HEK293 (cell line): ENCODE results near the gene NCOA7.

Source experiments
- KLF9 ChIP-seq: fragments of 450-650 bp; formaldehyde crosslinking; IDR thresholded peaks from 2 replicates; pipeline ENCODE4 v1.5.1; 2016; ENCODE audit warnings: missing biosample characterization, missing genetic modification characterization, low read depth
- ZBTB21 ChIP-seq: fragments of 450-650 bp; formaldehyde crosslinking; IDR thresholded peaks from 2 replicates; pipeline ENCODE4 v1.5.1; 2017; ENCODE audit warnings: missing biosample characterization, missing genetic modification characterization
- ZNF112 ChIP-seq: fragments of 450-650 bp; formaldehyde crosslinking; IDR thresholded peaks from 2 replicates; pipeline ENCODE4 v1.5.0; 2017; ENCODE audit warnings: missing biosample characterization, missing genetic modification characterization
- ZNF140 ChIP-seq: fragments of 450-650 bp; formaldehyde crosslinking; IDR thresholded peaks from 2 replicates; pipeline ENCODE4 v1.5.1; 2016; ENCODE audit warnings: missing biosample characterization, missing genetic modification characterization
- ZNF16 ChIP-seq: fragments of 450-650 bp; formaldehyde crosslinking; IDR thresholded peaks from 2 replicates; pipeline ENCODE4 v1.5.1; 2016; ENCODE audit warnings: low read depth, missing biosample characterization, missing genetic modification characterization
- ZNF18 ChIP-seq: fragments of 450-650 bp; formaldehyde crosslinking; IDR thresholded peaks from 2 replicates; pipeline ENCODE4 v1.5.1; 2016; ENCODE audit warnings: missing biosample characterization, missing genetic modification characterization
- ZNF223 ChIP-seq: fragments of 450-650 bp; formaldehyde crosslinking; IDR thresholded peaks from 2 replicates; pipeline ENCODE4 v1.5.1; 2016; ENCODE audit warnings: missing biosample characterization, missing genetic modification characterization
- ZNF311 ChIP-seq: fragments of 450-650 bp; formaldehyde crosslinking; IDR thresholded peaks from 2 replicates; pipeline ENCODE4 v1.5.1; 2017; ENCODE audit warnings: missing biosample characterization, missing genetic modification characterization, borderline replicate concordance
- ZNF404 ChIP-seq: fragments of 450-650 bp; formaldehyde crosslinking; IDR thresholded peaks from 2 replicates; pipeline ENCODE4 v1.5.1; 2017; ENCODE audit warnings: missing biosample characterization, missing genetic modification characterization
- ZNF530 ChIP-seq: fragments of 450-650 bp; formaldehyde crosslinking; IDR thresholded peaks from 2 replicates; pipeline ENCODE4 v1.5.1; 2016; ENCODE audit warnings: low read depth, missing biosample characterization, missing genetic modification characterization
- ZNF645 ChIP-seq: fragments of 450-650 bp; formaldehyde crosslinking; IDR thresholded peaks from 2 replicates; pipeline ENCODE4; 2016; ENCODE audit warnings: missing biosample characterization, missing genetic modification characterization
- ZNF701 ChIP-seq: fragments of 450-650 bp; formaldehyde crosslinking; IDR thresholded peaks from 2 replicates; pipeline ENCODE4 v1.5.1; 2016; ENCODE audit warnings: missing biosample characterization, missing genetic modification characterization
- ZNF768 ChIP-seq: fragments of 450-650 bp; formaldehyde crosslinking; IDR thresholded peaks from 2 replicates; pipeline ENCODE4 v1.5.1; 2018; ENCODE audit warnings: missing biosample characterization, mild to moderate bottlenecking, missing genetic modification characterization
- TF ChIP-seq, protein P1 (sequence below): fragments of 450-650 bp; formaldehyde crosslinking; IDR thresholded peaks from 2 replicates; pipeline ENCODE4 v1.5.1; 2016; ENCODE audit warnings: missing biosample characterization, missing genetic modification characterization

DNA sequence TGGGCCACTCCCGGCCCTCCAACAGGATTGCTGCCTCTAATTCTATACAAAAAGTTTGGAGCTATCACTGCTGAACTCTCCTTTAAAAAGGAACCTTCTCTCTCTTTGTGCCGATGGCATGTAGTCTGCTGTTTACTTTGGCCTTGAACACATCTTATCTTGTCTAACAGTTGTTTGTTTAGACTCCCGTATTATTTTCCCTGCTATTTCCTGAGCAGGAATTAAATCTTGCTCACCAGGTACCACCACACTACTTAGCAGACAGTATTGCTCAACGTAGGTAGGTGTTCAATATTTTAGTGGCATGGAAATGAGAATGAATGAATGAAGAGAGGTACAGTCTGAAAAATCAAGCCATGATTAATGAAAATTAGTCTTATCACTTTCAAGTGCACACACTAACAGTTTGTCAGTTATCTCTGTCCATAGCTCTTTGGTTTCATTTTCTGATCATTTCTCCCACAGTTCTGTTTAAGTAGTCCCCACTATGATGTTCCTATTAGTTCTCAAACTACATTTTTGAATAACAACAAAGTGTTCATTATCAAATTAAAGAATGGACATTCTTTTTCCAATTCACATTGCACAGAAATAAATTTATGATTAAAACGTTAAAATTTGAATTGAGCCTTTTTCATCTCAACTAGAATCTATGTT is 48.2 kb upstream of the NCOA7 start:
- TF ChIP-seq, protein P1, sequence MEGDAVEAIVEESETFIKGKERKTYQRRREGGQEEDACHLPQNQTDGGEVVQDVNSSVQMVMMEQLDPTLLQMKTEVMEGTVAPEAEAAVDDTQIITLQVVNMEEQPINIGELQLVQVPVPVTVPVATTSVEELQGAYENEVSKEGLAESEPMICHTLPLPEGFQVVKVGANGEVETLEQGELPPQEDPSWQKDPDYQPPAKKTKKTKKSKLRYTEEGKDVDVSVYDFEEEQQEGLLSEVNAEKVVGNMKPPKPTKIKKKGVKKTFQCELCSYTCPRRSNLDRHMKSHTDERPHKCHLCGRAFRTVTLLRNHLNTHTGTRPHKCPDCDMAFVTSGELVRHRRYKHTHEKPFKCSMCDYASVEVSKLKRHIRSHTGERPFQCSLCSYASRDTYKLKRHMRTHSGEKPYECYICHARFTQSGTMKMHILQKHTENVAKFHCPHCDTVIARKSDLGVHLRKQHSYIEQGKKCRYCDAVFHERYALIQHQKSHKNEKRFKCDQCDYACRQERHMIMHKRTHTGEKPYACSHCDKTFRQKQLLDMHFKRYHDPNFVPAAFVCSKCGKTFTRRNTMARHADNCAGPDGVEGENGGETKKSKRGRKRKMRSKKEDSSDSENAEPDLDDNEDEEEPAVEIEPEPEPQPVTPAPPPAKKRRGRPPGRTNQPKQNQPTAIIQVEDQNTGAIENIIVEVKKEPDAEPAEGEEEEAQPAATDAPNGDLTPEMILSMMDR (tag by site-specific recombination), result no peak
- TF ChIP-seq ZNF223 (tag by site-specific recombination) (no peak), ZNF404 (tag by site-specific recombination) (no peak), ZNF311 (tag by site-specific recombination) (no peak), ZNF645 (tag by site-specific recombination) (no peak), ZNF18 (tag by site-specific recombination) (no peak), ZNF140 (no peak), ZNF530 (tag by site-specific recombination) (no peak), ZNF701 (tag by site-specific recombination) (no peak), ZNF768 (no peak), ZNF112 (no peak), ZBTB21 (tag by site-specific recombination) (no peak), ZNF16 (tag by site-specific recombination) (no peak), KLF9 (tag by site-specific recombination) (no peak)
